K562 (cell line): ENCODE measurements around the gene DBH. TPM values are rescaled to one million over a fixed set of nuclear protein-coding genes. Genes with fewer than 3 reads are reported as not detected.

Experiments
- CHD7 ChIP-seq: fragments of 200-600 bp; sonication (generic); IDR thresholded peaks from one replicate; pipeline ENCODE4 v1.6.1; 2012; ENCODE audit warnings: mild to moderate bottlenecking, low read depth, low read length, inconsistent platforms
- MYNN ChIP-seq, 2 experiments: sonication (generic); formaldehyde crosslinking in 1 of 2; IDR thresholded peaks; 2 replicates each; pipeline versions ENCODE4 v1.5.0 to v1.6.1; 2016 to 2020; ENCODE audit warnings: antibody characterized with exemption in 1 of 2, missing genetic modification reagents in 1 of 2
- polyA plus RNA-seq, 8 experiments: library from polyadenylated mRNA; depleted of rRNA in 4 of 8; stranded (reverse) in 5 of 8; unstranded in 3 of 8; fragments of >200 nt; fragmentation: Nextera tagmentation in 2 of 8; fragmentation: Illumina TruSeq in 1 of 8; extraction: Ambion mirVana in 2 of 8; extraction: Trizol in 1 of 8; gene quantifications; 2 replicates each; pipeline versions ENCODE4 v1.2.1 to v1.2.3, GENCODE V29; 2011 to 2014; ENCODE audit warnings: inconsistent platforms in 1 of 8, missing spikeins in 1 of 8
- total RNA-seq, 7 experiments: library from RNA; depleted of rRNA in 6 of 7; stranded (reverse); fragments of >200 nt in 6 of 7; fragmentation: Illumina TruSeq in 2 of 7; extraction: Trizol in 2 of 7; gene quantifications; 2 replicates each; pipeline versions ENCODE4 v1.2.1 to v1.2.3, GENCODE V29; 2011 to 2021; ENCODE audit warnings: low replicate concordance in 1 of 7

The DBH gene
- total and polyA plus RNA-seq, 9 of the 15 experiments (the other 6 are each of a cell fraction or from before 2014, with no cell fraction given) = not detected

- TF ChIP-seq CHD7 = no peak
- TF ChIP-seq MYNN (IDR thresholded peaks at IDR 0.05) = no peak
- TF ChIP-seq MYNN (CRISPR knock-in tag; IDR thresholded peaks at IDR 0.05) = no peak
Observed at GRCh38 chr9:133643362-133643755, 7.2 kb downstream of the DBH start (continued).
